ENCODE results near the gene SEMA3G. TPM values are rescaled to one million over a fixed set of nuclear protein-coding genes. Genes with fewer than 3 reads are reported as not detected.

Gene SEMA3G
- total RNA-seq, 3 donors from 2014 or later: 2.7 to 10.2 (median 3.1) TPM

- intact Hi-C loops (cut with DNase I, micrococcal nuclease): no loop called here
- Histone ChIP-seq H3K4me3 (no peak overlapping the region), H3K9me3 (no peaks in the 10 kb centered on the region), H3K4me1 (ENCODE audit: low read depth) (peaks cover 5% of the 10 kb centered on the region), H3K36me3 (ENCODE audit: low read depth) (no peaks in the 10 kb centered on the region)
- DNase-seq (peak in 2 of 3 donors; percentile 10 to 31), ATAC-seq (no peak)
- TF ChIP-seq CTCF (IDR thresholded peaks at IDR 0.05): no peak
Observed at GRCh38 chr3:52395503-52395865, 49.4 kb downstream of the SEMA3G start.

DNA sequence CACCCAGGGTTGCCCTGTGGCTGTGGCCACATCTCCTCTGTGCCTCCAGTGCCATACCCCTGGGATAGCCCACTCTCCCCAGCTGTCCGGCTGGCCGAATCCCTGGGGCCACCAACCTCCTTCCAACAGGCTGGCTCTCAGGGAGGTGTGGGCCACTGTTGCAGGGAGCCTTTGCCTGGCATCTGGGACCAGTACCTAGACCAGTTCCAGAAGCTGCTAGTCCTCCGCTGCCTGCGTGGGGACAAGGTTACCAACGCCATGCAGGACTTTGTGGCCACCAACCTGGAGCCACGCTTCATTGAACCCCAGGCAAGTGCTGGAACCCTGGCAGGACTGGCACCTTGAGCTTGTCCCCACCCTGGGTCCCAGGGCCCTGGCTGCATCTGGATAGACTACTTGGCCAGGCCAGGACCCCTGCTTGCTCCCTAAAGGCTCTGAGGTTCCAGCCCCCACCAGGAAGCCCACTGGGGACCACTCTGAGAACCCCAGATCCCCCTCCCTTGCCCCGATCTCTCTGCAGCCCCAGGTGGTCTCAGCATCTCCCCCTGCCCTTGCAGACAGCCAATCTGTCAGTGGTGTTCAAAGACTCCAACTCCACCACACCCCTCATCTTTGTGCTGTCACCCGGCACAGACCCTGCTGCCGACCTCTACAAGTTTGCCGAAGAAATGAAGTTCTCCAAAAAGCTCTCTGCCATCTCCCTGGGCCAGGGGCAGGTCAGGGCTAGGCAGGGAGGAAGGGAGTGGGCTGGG, 50.0 kb downstream of the SEMA3G start:
- Histone ChIP-seq H3K4me1 (ENCODE audit: low read depth) (no peaks in the 10 kb centered on the region), H3K9me3 (no peaks in the 10 kb centered on the region), H3K4me3 (no peak overlapping the region), H3K36me3 (ENCODE audit: low read depth) (no peaks in the 10 kb centered on the region)
- no peak for TF ChIP-seq CTCF (IDR thresholded peaks at IDR 0.05)
- DNase-seq (peak in 2 of 3 donors; percentile 4 to 24), ATAC-seq (no peak)
- intact Hi-C loops (cut with DNase I, micrococcal nuclease): no loop called here

DNA sequence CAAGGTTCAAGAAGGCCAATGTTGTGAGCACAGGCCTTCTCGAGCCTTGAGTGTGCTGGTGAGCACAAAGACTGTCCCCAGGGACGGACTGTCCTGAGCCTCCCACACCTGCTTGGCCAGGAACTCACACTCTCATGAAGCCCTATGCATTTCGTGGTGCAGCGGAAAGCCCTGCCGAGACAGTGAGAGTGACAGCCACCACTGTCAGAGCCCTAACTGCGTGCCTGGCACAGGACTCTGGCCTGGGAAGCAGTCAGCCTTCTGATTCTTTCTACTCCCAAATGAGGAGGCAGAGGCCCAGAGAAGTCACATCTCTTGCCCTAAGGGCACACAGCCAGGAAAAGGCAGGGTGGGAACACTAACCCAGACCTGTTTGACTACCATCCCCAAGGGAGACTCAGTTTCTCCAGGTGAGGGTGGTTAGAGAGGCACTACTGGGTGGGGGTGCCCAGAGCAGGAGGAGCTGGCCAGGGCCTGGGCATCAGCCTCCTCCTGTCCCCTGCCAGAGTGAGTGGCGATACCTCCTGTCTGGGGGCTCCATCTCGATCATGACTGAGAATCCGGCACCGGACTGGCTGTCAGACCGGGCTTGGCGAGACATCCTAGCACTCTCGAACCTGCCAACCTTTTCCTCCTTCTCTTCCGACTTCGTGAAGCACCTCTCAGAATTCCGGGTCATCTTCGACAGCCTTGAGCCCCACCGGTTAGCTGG, 50.8 kb downstream of the SEMA3G start:
- no peaks in the 10 kb centered on the region for H3K4me1 ChIP-seq (ENCODE audit: low read depth)
- TF ChIP-seq CTCF (IDR thresholded peaks at IDR 0.05): no peak
- intact Hi-C loops (cut with DNase I, micrococcal nuclease): no loop called here
- H3K9me3 ChIP-seq: no peaks in the 10 kb centered on the region
- no peak for ATAC-seq
- no peak overlapping the region for H3K4me3 ChIP-seq
- peak in 2 of 3 donors; percentile 13 to 21 for DNase-seq
- no peaks in the 10 kb centered on the region for H3K36me3 ChIP-seq (ENCODE audit: low read depth)

- peak in 2 of 3 donors; percentile 3 to 17 for DNase-seq
- Histone ChIP-seq H3K4me1 (ENCODE audit: low read depth) (no peaks in the 10 kb centered on the region), H3K36me3 (ENCODE audit: low read depth) (no peaks in the 10 kb centered on the region), H3K4me3 (no peak overlapping the region), H3K9me3 (no peaks in the 10 kb centered on the region)
- no peak for TF ChIP-seq CTCF (IDR thresholded peaks at IDR 0.05)
- intact Hi-C loops (cut with DNase I, micrococcal nuclease): no loop called here
- no peak for ATAC-seq
Observed at GRCh38 chr3:52393131-52393807, 51.6 kb downstream of the SEMA3G start.

- Histone ChIP-seq H3K36me3 (ENCODE audit: low read depth) (no peaks in the 10 kb centered on the region), H3K4me3 (no peak overlapping the region)
- intact Hi-C loops (cut with DNase I, micrococcal nuclease): no loop called here
Observed at GRCh38 chr3:52392216-52392930, 52.5 kb downstream of the SEMA3G start.

More at GRCh38 chr3:52392216-52392930, 52.5 kb downstream of the SEMA3G start:
- TF ChIP-seq CTCF (IDR thresholded peaks at IDR 0.05): no peak
- H3K9me3 ChIP-seq: no peaks in the 10 kb centered on the region
- ATAC-seq (no peak), DNase-seq (peak in 1 of 3 donors; percentile 29)
- no peaks in the 10 kb centered on the region for H3K4me1 ChIP-seq (ENCODE audit: low read depth)
